Inflammatory macrophage treated with lipopolysaccharide for 4 hours (primary cell): ENCODE measurements around the gene OR8G5.

Source experiments
- DNase-seq: peaks from one replicate; pipeline ENCODE4 v3.0.0-alpha.2; 2020

The OR8G5 gene

GRCh38 chr11:124294687-124295086 lies 38.5 kb downstream of the OR8G5 start:
- peak; percentile 59 for DNase-seq

DNA sequence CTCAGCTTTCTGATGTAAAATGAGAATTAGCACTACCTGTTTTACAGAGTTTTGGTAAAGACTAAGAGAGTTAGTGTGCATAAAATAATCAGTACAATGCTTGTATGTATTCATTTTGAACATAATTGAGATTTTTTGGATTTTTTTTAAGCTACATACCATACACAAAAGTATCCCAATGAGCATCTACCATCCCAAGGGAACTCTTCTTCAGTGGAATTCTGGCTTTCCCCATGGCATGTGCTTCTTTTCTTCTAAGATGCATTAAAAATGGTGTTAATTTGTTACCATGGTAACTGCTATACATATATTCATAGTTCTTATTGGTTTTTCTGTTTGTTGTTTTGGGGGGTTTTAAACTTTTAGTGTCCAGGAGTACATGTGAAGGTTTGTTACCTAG lies 39.8 kb downstream of the OR8G5 start:
- no peak for DNase-seq

GRCh38 chr11:124297921-124298320 lies 41.7 kb downstream of the OR8G5 start:
- DNase-seq: no peak

- no peak for DNase-seq
Measured at GRCh38 chr11:124301548-124301947, 45.4 kb downstream of the OR8G5 start.

DNA sequence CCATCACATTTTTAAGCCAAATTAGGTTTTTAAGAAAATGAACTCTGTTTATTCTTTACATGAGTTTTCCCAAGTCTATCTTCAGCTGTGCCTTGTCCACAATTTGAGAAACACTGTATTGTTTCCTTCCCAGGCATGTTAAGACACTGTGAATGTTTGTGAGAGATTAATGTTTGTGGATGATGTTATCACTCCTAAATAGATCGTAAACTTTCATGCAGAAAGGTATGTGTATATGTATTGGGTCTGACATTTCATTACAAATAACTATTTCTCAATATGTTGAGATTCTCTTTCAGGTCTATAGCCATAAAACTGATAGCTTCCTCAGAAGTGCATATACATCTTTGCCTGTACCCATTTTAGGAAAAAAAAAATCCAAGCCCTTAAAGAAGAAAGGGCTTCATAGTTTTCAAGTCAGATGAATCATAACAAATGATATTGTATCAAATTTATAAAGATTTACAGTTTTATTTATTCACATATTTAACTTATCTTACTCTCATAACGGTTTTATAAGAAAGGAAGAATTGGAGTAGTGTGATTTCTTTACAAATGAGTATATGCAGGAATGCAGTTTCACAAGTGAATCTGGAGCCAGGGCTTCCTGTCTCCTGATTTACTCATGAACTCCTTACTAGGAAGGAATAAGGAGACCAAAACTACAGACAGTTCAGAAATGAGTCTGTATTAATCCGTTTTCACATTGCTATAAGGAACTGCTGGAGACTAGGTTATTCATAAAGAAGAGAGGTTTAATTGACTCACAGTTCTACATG lies 46.4 kb downstream of the OR8G5 start:
- DNase-seq: no peak

- DNase-seq: no peak
Measured at GRCh38 chr11:124307093-124307492, 50.9 kb downstream of the OR8G5 start.

DNA sequence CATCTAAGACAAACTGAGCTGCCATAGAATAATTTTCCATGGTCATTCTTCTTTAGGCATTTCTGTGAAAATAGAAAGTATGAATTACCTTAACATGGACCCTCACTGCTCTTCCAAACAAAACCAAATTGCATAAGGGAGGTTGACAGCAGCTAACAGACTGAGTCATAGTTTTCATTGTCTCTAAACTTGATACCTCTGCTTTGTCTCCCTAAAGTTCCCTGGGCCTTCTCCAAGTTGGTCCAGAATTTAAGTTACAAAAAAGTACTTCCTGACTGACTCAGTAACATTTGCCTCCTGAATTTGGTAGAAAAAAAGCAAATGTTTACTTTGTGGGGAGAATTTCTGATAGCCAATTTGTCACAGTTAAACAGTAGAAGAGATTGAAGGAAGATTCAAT lies 54.5 kb downstream of the OR8G5 start:
- DNase-seq: no peak

DNA sequence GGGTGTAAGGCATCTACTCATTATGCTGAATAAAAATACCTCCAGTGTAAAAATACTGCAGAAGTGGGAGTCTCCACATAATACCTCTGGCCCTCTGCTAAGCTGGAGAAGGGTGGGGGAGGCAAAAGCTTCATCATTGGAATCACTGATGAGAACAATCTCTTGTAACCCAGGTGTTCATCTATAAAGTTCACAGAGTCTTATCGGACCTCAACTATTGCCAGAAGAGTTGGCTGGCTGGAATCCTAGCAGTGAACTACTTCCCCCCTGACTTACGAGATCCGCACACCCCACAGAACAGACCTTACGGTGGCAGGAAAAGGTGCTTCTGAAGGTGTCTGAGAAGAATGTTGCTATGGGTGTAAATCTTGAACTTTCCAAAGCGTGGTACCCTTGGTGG lies 55.1 kb downstream of the OR8G5 start:
- DNase-seq: no peak

DNA sequence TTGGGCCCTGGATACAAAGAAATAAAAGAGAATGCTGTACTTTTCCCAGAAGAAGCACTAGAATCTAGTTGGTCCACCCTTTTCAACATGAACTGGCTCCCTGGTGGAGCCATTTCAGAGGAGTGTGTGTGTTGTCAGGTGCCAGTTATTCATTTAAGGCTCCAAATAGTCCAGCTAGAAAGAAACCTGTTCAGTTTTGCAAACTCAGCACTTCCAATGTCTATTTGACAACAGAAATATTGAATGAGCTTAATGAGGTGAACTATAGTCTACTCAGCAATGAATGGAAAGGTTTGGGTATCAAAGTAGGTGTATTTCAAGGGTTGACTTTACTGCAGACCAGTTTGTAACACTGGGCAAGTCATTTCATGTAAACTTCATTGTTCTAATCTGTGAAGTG lies 55.5 kb downstream of the OR8G5 start:
- no peak for DNase-seq

DNA sequence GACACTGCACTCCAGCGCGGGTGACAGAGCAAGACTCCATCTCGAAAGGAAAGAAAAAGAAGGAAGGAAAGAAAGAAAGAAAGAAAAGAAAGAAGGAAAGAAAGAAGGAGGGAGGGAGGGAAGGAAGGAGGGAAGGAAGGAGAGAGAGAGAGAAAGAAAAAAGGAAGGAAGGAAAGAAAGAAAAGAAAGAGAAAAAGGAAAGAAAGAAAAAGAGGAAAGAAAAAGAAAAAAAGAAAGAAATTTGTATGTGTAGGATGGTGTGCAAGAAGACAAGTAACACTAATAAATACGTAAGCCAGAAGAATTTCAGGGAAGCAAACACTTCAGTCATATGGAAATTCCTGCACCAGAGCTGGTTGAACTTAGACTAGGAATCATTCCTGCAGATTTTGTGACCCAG lies 57.0 kb downstream of the OR8G5 start:
- no peak for DNase-seq

DNA sequence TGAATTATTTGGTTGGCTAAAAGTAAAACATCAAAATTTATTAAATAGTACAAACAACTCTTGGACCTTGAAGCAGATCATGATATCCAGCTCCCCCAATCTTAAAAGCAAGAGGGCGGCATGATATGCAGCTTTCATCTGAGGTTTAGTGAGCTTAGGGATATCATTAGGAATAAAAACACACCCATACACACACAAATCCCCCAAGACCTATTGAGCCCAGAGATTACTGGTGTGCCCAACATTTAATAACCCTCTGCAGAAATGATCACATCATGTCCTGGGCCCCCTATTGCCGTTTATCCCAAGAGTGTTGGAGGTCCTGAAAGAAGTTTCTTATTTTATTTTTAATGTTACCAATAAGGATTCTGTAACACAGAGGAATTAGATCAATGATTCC lies 57.7 kb downstream of the OR8G5 start, which contains the start of gene OR8D1:
Gene OR8D1, minus strand, starts transcription at position 101 of the 400 bp plus-strand sequence. CDS start 3,183 bp downstream, outside the sequence.
- no peak for DNase-seq

- peak; percentile 24 for DNase-seq
Measured at GRCh38 chr11:124315052-124315451, 58.9 kb downstream of the OR8G5 start.
